Dendritic cell treated with granulocyte-macrophage colony-stimulating factor and Interleukin-4, amounts not matched to agents 40 ng/mL and 50 ng/mL, for 4 days (primary cell): ENCODE results near the gene PRCD.
"Not testable (repeated sequence)": the region's sequence is repeated elsewhere in the genome, so short reads cannot be mapped to it uniquely, and the experiment has no call there.

Experiments
- H3K27ac Mint-ChIP-seq: one replicate; pipeline ENCODE4 v1.8.0; 2022; ENCODE audit warnings: mild to moderate bottlenecking, mixed read lengths
- H3K27me3 Mint-ChIP-seq: one replicate; pipeline ENCODE4 v1.8.0; 2022; ENCODE audit warnings: mild to moderate bottlenecking, mixed read lengths
- H3K36me3 Mint-ChIP-seq: one replicate; pipeline ENCODE4 v1.8.0; 2022; ENCODE audit warnings: low read depth, mixed read lengths
- H3K4me1 Mint-ChIP-seq: one replicate; pipeline ENCODE4 v1.8.0; 2022; ENCODE audit warnings: low read depth, mixed read lengths
- H3K4me3 Mint-ChIP-seq: one replicate; pipeline ENCODE4 v1.8.0; 2022; ENCODE audit warnings: mild to moderate bottlenecking, moderate library complexity, mixed read lengths
- H3K9me3 Mint-ChIP-seq: one replicate; pipeline ENCODE4 v1.8.0; 2022; ENCODE audit warnings: mixed read lengths
- intact Hi-C: fragments of 100-400 bp; cut with micrococcal nuclease; formaldehyde crosslinking; loops from one replicate; pipeline ENCODE4 v1.15.0; 2022

Gene PRCD

DNA sequence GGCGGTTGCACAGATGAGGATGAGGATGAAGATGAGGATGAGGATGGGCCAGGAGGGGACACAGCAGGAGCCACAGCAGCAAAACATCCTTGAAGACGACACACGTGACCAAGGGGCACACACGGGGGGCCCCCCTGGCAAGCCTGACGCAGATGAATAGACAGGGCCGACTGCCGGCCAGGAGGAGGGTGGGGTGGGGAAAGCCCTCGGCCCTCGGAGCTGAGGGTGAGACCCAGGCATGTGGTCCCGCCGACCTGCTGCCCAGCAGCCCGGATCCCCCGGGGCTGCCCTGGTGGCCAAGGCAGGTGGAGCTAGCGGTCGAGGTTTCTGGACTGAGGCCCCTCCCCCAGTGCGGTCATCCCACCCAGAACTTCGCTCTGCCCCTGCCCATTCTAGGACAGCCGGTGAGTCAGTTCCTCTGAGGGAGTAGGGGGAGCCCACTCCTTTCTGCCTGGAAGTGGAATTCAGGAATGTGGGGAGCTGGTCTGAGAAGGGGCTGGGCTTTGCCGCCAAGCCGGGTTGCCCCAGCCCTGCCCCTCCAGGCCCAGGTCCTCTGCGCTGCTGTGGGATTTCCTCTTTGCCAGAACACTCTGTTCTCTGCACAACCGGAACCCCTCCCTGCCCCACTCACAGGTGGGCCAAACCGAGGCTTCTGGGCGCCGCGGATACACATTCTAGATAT, 12.3 kb upstream of the PRCD start:
- Mint-ChIP-seq H3K9me3 (no peaks in the 10 kb centered on the region), H3K36me3 (no peaks in the 10 kb centered on the region), H3K4me3 (no peak overlapping the region), H3K4me1 (peaks cover 27% of the 10 kb centered on the region), H3K27me3 (peaks cover 59% of the 10 kb centered on the region), H3K27ac (no peak overlapping the region)
- intact Hi-C loops, result loop anchor here (10.0 kb wide), 1 partner anchor 187 kb away; the partner anchor contains the start of gene MXRA7

DNA sequence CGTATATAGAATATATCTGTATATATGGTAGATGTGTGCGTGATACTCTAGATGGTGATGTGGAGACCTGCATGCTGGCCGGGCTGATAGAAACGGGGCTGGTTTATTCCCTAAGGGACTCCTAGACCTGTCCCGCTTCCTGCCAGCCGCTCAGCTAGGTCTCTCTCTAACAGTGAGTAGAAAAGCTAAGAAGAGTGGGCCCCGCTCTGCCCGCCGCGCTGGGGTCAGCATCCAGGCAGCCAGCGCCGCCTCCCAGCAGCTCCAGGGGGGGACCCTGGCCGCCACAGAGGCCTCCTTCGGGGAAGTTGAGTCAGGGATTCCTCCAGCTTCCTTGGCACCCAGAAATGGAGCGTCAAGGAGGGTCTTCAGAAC, 11.7 kb upstream of the PRCD start:
- intact Hi-C loops, result loop anchor here (10.0 kb wide), 1 partner anchor 187 kb away; the partner anchor contains the start of gene MXRA7
- H3K4me1 Mint-ChIP-seq, result peaks cover 22% of the 10 kb centered on the region
- H3K9me3 Mint-ChIP-seq, result no peaks in the 10 kb centered on the region
- H3K27me3 Mint-ChIP-seq, result peaks cover 59% of the 10 kb centered on the region
- H3K27ac Mint-ChIP-seq, result peak overlapping the region; percentile 29
- no peak overlapping the region for H3K4me3 Mint-ChIP-seq
- no peaks in the 10 kb centered on the region for H3K36me3 Mint-ChIP-seq

DNA sequence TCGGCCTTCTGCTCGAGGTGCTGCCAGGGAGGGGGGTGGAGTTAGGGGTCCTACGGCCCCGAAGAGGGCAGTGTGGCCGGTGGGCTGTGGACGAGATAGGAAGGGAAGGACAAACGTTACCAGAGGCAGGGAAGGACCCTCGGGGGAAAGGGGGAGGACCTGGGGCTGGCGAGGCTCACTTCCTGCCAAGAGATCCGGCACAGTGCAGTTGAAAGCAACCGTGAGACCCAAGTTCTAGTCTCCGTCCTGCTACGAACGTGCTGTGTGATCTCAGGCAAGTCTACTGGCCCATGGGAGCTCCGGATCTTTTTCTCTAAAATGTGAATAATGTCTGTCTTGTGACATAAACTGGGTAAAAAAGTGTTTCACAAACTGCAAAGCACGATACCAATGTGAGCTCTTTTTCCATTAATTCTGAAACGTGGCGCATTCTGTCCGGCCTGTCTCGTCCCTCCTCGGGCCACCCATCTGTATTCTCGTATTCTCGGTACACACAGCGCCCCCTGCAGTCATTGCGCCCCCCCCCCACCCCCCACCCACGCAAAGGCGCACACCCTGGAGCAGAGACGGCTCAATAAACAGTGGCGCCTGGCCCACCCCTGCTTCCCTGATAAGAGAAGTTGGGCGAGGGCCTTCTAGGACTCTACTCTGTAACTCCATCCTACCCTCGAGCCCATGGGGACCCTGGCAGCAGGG, 11.2 kb upstream of the PRCD start:
- no peaks in the 10 kb centered on the region for H3K36me3 Mint-ChIP-seq
- H3K4me3 Mint-ChIP-seq, result no peak overlapping the region
- peaks cover 54% of the 10 kb centered on the region for H3K27me3 Mint-ChIP-seq
- intact Hi-C loops, result loop anchor here (10.0 kb wide), 1 partner anchor 186 kb away; the partner anchor contains the start of gene MXRA7
- peak overlapping the region; percentile 29 for H3K27ac Mint-ChIP-seq
- peaks cover 19% of the 10 kb centered on the region for H3K4me1 Mint-ChIP-seq
- H3K9me3 Mint-ChIP-seq, result no peaks in the 10 kb centered on the region

DNA sequence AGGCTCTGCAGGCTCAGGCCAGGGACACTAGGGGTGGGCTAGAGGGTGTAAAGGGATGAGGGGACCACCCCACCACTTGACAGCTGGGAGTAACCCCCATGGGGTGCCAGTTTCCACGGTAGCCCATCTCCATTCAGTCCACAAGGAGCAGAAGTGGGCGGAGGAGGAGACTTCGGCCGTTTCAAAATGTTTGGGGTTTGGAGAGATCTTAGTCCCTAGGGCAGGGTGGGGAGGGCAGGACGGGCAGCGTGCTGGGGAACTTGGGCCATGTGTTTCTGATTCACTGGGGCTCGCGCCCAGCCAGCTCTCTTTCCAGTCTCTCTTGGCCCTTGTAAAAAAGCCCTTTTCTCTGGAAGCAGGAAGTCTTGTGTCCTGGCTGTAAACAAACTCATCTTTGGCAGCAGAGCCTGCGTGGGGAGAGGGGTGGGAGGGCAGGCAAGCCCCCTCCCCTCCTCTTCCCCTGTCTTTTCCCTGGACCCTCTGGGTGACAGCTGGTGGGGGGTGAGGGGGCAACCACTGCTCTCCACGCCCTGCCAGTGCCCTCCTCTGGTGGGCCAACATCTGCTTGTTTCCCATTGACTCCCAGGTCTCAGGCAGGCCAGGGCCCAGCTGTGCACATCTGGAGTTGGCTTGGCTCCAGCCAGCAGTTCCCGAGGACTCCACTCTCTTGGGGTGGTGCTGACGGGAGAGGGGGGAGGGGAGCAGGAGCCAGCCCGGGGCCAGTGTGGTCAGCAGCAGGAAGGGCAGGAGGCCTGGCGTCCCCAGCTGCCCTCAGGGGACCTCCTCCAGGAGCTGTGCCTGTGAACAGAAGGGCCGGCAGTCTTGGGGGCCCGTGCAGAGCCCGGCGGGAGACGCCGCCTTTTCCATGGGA, 10.4 kb upstream of the PRCD start:
- no peaks in the 10 kb centered on the region for H3K9me3 Mint-ChIP-seq

GRCh38 chr17:76530095-76530723, 9.6 kb upstream of the PRCD start:
- H3K27me3 Mint-ChIP-seq, result peaks cover 47% of the 10 kb centered on the region
- no peaks in the 10 kb centered on the region for H3K9me3 Mint-ChIP-seq
- H3K27ac Mint-ChIP-seq, result peak overlapping the region; percentile 81
- intact Hi-C loops, result no loop called here
- H3K4me1 Mint-ChIP-seq, result peaks cover 19% of the 10 kb centered on the region
- peak overlapping the region; percentile 48 for H3K4me3 Mint-ChIP-seq
- no peaks in the 10 kb centered on the region for H3K36me3 Mint-ChIP-seq

More for the DNA sequence above, 10.4 kb upstream of the PRCD start:
- H3K27me3 Mint-ChIP-seq, result peaks cover 47% of the 10 kb centered on the region
- peak overlapping the region; percentile 10 for H3K4me3 Mint-ChIP-seq
- intact Hi-C loops, result loop anchor here (10.0 kb wide), 1 partner anchor 185 kb away; the partner anchor contains the start of gene MXRA7
- H3K4me1 Mint-ChIP-seq, result peaks cover 19% of the 10 kb centered on the region
- peak overlapping the region; percentile 81 for H3K27ac Mint-ChIP-seq
- no peaks in the 10 kb centered on the region for H3K36me3 Mint-ChIP-seq

- peaks cover 19% of the 10 kb centered on the region for H3K4me1 Mint-ChIP-seq
- no peaks in the 10 kb centered on the region for H3K9me3 Mint-ChIP-seq
- no peak overlapping the region for H3K4me3 Mint-ChIP-seq
- peaks cover 54% of the 10 kb centered on the region for H3K27me3 Mint-ChIP-seq
- peak overlapping the region; percentile 81 for H3K27ac Mint-ChIP-seq
- no peaks in the 10 kb centered on the region for H3K36me3 Mint-ChIP-seq
- intact Hi-C loops, result no loop called here
Observed at GRCh38 chr17:76530811-76531485, 8.9 kb upstream of the PRCD start.

GRCh38 chr17:76531486-76532038, 8.3 kb upstream of the PRCD start:
- H3K36me3 Mint-ChIP-seq, result no peaks in the 10 kb centered on the region
- no peaks in the 10 kb centered on the region for H3K9me3 Mint-ChIP-seq
- no peak overlapping the region for H3K27ac Mint-ChIP-seq
- H3K27me3 Mint-ChIP-seq, result peaks cover 57% of the 10 kb centered on the region
- intact Hi-C loops, result no loop called here
- H3K4me1 Mint-ChIP-seq, result peaks cover 19% of the 10 kb centered on the region
- H3K4me3 Mint-ChIP-seq, result no peak overlapping the region

DNA sequence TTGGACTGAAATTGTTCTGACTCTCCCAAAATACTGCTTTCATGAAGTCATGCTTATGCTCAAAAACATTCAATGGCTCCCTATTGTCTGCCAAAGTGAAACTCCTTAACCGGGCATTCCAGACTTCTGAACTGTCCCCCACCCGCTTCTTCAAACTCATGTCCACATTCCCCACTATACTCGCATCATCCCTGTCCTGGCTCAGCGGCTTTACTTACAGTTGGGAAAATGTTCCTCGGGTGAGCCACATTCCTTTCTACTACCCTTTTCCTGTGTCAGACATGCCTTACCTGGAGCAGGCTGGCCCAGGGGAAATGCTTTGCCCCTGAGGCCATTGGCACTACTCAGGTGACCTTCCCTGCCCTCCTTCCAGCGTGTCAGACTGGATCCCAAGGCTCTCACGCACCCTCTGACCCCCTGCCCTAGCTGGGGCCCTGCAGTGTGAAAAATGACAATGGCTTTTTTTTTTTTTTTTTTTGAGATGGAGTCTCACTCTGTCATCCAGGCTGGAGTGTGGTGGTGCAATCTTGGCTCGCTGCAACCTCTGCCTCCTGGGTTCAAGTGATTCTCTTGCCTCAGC, 7.7 kb upstream of the PRCD start:
- H3K36me3 Mint-ChIP-seq, result no peaks in the 10 kb centered on the region
- no peaks in the 10 kb centered on the region for H3K9me3 Mint-ChIP-seq
- H3K27ac Mint-ChIP-seq, result no peak overlapping the region
- peaks cover 17% of the 10 kb centered on the region for H3K4me1 Mint-ChIP-seq
- no peak overlapping the region for H3K4me3 Mint-ChIP-seq
- intact Hi-C loops, result no loop called here
- H3K27me3 Mint-ChIP-seq, result peaks cover 61% of the 10 kb centered on the region

GRCh38 chr17:76533640-76534359, 6.0 kb upstream of the PRCD start:
- intact Hi-C loops, H3K36me3 Mint-ChIP-seq, H3K27ac Mint-ChIP-seq, H3K4me3 Mint-ChIP-seq, H3K9me3 Mint-ChIP-seq: not testable (repeated sequence)
- peaks cover 13% of the 10 kb centered on the region for H3K4me1 Mint-ChIP-seq
- peaks cover 56% of the 10 kb centered on the region for H3K27me3 Mint-ChIP-seq

DNA sequence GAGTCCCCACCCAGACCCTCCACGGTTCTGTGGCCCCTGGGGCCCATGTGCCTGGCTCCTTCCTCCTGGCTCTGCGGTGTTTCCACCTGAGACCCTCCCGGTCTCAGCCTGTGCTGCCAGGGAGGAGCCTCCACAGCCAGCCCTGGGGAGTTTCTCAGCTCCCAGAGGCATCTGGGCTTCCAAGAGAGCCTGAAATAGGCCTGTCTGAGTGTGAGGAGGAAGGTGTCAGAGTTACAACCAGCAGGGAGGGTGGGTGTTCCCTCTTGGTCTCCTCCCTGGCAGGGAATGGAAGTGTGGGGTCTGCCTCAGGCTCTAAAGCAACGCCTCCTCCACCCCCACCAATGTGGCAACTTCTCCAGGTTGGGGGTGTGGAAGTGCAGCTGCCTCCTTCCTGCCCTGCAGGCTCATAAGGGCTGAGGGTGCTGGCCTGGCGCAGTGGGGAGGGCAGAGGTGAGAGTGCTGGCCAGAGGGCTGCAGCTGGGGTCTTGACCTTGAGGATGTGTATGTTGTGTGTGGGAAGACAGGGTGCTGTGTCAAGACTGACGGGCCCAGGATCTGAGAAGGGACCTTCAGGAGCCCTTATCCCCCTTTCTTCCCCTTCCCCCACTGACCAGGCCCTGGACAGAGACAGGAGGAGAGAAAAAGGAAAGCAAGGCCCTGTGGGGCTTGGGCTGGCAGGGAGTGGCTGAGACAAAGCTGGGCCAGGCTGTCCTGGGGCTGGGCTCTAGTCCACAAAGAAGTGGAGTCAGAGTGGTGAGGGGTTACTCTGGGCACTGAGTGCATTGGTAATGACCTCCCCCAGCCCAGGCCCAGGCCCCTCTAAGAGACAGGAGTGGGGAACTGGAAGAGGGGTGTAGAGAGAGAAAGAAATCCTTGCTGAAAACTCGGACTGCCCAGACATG, 4.8 kb upstream of the PRCD start:
- peaks cover 65% of the 10 kb centered on the region for H3K27me3 Mint-ChIP-seq
- H3K4me1 Mint-ChIP-seq, result peaks cover 5% of the 10 kb centered on the region
- H3K27ac Mint-ChIP-seq, result no peak overlapping the region
- no peak overlapping the region for H3K4me3 Mint-ChIP-seq
- intact Hi-C loops, result no loop called here
- H3K36me3 Mint-ChIP-seq, result no peaks in the 10 kb centered on the region
- no peaks in the 10 kb centered on the region for H3K9me3 Mint-ChIP-seq

- Mint-ChIP-seq H3K36me3 (no peaks in the 10 kb centered on the region), H3K4me3 (no peak overlapping the region), H3K4me1 (peaks cover 8% of the 10 kb centered on the region), H3K27me3 (peaks cover 69% of the 10 kb centered on the region), H3K27ac (no peak overlapping the region), H3K9me3 (no peaks in the 10 kb centered on the region)
- intact Hi-C loops, result no loop called here
Observed at GRCh38 chr17:76535788-76536510, 3.9 kb upstream of the PRCD start.
